ENCODE results near the gene RPP25.
"Not testable (repeated sequence)": the region's sequence is repeated elsewhere in the genome, so short reads cannot be mapped to it uniquely, and the experiment has no call there.

Gene RPP25

GRCh38 chr15:74954515-74954914, 2.1 kb downstream of the RPP25 start:
- no peak for TF ChIP-seq CTCF (conservative IDR thresholded peaks at IDR 0.05; ENCODE audit: control insufficient read depth, insufficient read depth, low read depth, low read length)
- peak; percentile 25 for DNase-seq (ENCODE audit: low read depth)
- peak overlapping the region; percentile 6 for H3K4me3 ChIP-seq (ENCODE audit: control insufficient read depth, low read depth, low read length)

- no peak for TF ChIP-seq CTCF (conservative IDR thresholded peaks at IDR 0.05; ENCODE audit: control insufficient read depth, insufficient read depth, low read depth, low read length)
- no peak overlapping the region for H3K4me3 ChIP-seq (ENCODE audit: control insufficient read depth, low read depth, low read length)
- no peak for DNase-seq (ENCODE audit: low read depth)
Measured at GRCh38 chr15:74951006-74951405, 5.6 kb downstream of the RPP25 start.

GRCh38 chr15:74950078-74950908, 6.3 kb downstream of the RPP25 start:
- H3K4me3 ChIP-seq (ENCODE audit: control insufficient read depth, low read depth, low read length): no peak overlapping the region
- peak; percentile 100 for TF ChIP-seq CTCF (conservative IDR thresholded peaks at IDR 0.05; ENCODE audit: control insufficient read depth, insufficient read depth, low read depth, low read length)
- peak; percentile 70 for DNase-seq (ENCODE audit: low read depth)

- TF ChIP-seq CTCF (conservative IDR thresholded peaks at IDR 0.05; ENCODE audit: control insufficient read depth, insufficient read depth, low read depth, low read length): no peak
- H3K4me3 ChIP-seq (ENCODE audit: control insufficient read depth, low read depth, low read length): peak within 1 kb of the TSS; percentile 88
- DNase-seq (ENCODE audit: low read depth): peak; percentile 97
Measured at GRCh38 chr15:74937590-74938371, 18.8 kb downstream of the RPP25 start, which contains the start of gene COX5A. TSS of gene COX5A (minus strand) at chr15:74938073. CDS start at chr15:74938014, 59 bp downstream.

- TF ChIP-seq CTCF (conservative IDR thresholded peaks at IDR 0.05; ENCODE audit: control insufficient read depth, insufficient read depth, low read depth, low read length): no peak
- no peak for DNase-seq (ENCODE audit: low read depth)
- peak overlapping the region; percentile 88 for H3K4me3 ChIP-seq (ENCODE audit: control insufficient read depth, low read depth, low read length)
Measured at GRCh38 chr15:74937272-74937589, 19.3 kb downstream of the RPP25 start.

- not testable (repeated sequence) for DNase-seq (ENCODE audit: low read depth); H3K4me3 ChIP-seq (ENCODE audit: control insufficient read depth, low read depth, low read length)
Measured at GRCh38 chr15:74935193-74935592, 21.4 kb downstream of the RPP25 start.

GRCh38 chr15:74933573-74933972, 23.0 kb downstream of the RPP25 start:
- no peak overlapping the region for H3K4me3 ChIP-seq (ENCODE audit: control insufficient read depth, low read depth, low read length)
- no peak for DNase-seq (ENCODE audit: low read depth)
- no peak for TF ChIP-seq CTCF (conservative IDR thresholded peaks at IDR 0.05; ENCODE audit: control insufficient read depth, insufficient read depth, low read depth, low read length)
